Measurements from ENCODE around the gene CHST15.

- TF ChIP-seq, protein P1, sequence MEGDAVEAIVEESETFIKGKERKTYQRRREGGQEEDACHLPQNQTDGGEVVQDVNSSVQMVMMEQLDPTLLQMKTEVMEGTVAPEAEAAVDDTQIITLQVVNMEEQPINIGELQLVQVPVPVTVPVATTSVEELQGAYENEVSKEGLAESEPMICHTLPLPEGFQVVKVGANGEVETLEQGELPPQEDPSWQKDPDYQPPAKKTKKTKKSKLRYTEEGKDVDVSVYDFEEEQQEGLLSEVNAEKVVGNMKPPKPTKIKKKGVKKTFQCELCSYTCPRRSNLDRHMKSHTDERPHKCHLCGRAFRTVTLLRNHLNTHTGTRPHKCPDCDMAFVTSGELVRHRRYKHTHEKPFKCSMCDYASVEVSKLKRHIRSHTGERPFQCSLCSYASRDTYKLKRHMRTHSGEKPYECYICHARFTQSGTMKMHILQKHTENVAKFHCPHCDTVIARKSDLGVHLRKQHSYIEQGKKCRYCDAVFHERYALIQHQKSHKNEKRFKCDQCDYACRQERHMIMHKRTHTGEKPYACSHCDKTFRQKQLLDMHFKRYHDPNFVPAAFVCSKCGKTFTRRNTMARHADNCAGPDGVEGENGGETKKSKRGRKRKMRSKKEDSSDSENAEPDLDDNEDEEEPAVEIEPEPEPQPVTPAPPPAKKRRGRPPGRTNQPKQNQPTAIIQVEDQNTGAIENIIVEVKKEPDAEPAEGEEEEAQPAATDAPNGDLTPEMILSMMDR (IDR thresholded peaks at IDR 0.05), result no peak
- TF ChIP-seq POLR2A (IDR thresholded peaks at IDR 0.05), result no peak
Observed at GRCh38 chr10:124065382-124066125, 27.8 kb downstream of the CHST15 start.
